Measurements from ENCODE around the gene CDK14.

The CDK14 gene

GRCh38 chr7:91098566-91098965 is 502.4 kb downstream of the CDK14 start:
- no peaks in the 10 kb centered on the region for H3K27me3 ChIP-seq (ENCODE audit: insufficient read depth, low read length)
- peaks cover 14% of the 10 kb centered on the region for H3K4me1 ChIP-seq (ENCODE audit: insufficient read depth, low read length)
- H2AFZ ChIP-seq (ENCODE audit: low read depth, low read length), result no peak overlapping the region
- H3K36me3 ChIP-seq (ENCODE audit: insufficient read depth, low read length), result no peaks in the 10 kb centered on the region
- no peak overlapping the region for H3K4me3 ChIP-seq (ENCODE audit: low read length)
- peaks cover 4% of the 10 kb centered on the region for H3K9me3 ChIP-seq (ENCODE audit: low read length)

- no peak overlapping the region for H3K4me3 ChIP-seq (ENCODE audit: low read length)
- peaks cover 14% of the 10 kb centered on the region for H3K4me1 ChIP-seq (ENCODE audit: insufficient read depth, low read length)
- H3K27me3 ChIP-seq (ENCODE audit: insufficient read depth, low read length), result no peaks in the 10 kb centered on the region
- H3K9me3 ChIP-seq (ENCODE audit: low read length), result peaks cover 2% of the 10 kb centered on the region
- H3K36me3 ChIP-seq (ENCODE audit: insufficient read depth, low read length), result no peaks in the 10 kb centered on the region
- no peak overlapping the region for H2AFZ ChIP-seq (ENCODE audit: low read depth, low read length)
Observed at GRCh38 chr7:91103363-91103762, 507.2 kb downstream of the CDK14 start.

GRCh38 chr7:91107460-91107859 is 511.3 kb downstream of the CDK14 start:
- no peaks in the 10 kb centered on the region for H3K27me3 ChIP-seq (ENCODE audit: insufficient read depth, low read length)
- H3K9me3 ChIP-seq (ENCODE audit: low read length), result peaks cover 2% of the 10 kb centered on the region
- H2AFZ ChIP-seq (ENCODE audit: low read depth, low read length), result no peak overlapping the region

GRCh38 chr7:91109200-91109599 is 513.1 kb downstream of the CDK14 start:
- Histone ChIP-seq H3K27me3 (ENCODE audit: insufficient read depth, low read length) (no peaks in the 10 kb centered on the region), H3K36me3 (ENCODE audit: insufficient read depth, low read length) (peaks cover 7% of the 10 kb centered on the region), H2AFZ (ENCODE audit: low read depth, low read length) (no peak overlapping the region), H3K9me3 (ENCODE audit: low read length) (no peaks in the 10 kb centered on the region), H3K4me3 (ENCODE audit: low read length) (no peak overlapping the region), H3K4me1 (ENCODE audit: insufficient read depth, low read length) (peaks cover 9% of the 10 kb centered on the region)

More at GRCh38 chr7:91107460-91107859, 511.3 kb downstream of the CDK14 start:
- Histone ChIP-seq H3K4me3 (ENCODE audit: low read length) (no peak overlapping the region), H3K36me3 (ENCODE audit: insufficient read depth, low read length) (peaks cover 1% of the 10 kb centered on the region), H3K4me1 (ENCODE audit: insufficient read depth, low read length) (peaks cover under 1% of the 10 kb centered on the region)

- H3K4me3 ChIP-seq (ENCODE audit: low read length), result no peak overlapping the region
- no peak overlapping the region for H2AFZ ChIP-seq (ENCODE audit: low read depth, low read length)
- H3K9me3 ChIP-seq (ENCODE audit: low read length), result no peaks in the 10 kb centered on the region
- peaks cover 12% of the 10 kb centered on the region for H3K36me3 ChIP-seq (ENCODE audit: insufficient read depth, low read length)
- H3K4me1 ChIP-seq (ENCODE audit: insufficient read depth, low read length), result peaks cover 9% of the 10 kb centered on the region
- H3K27me3 ChIP-seq (ENCODE audit: insufficient read depth, low read length), result no peaks in the 10 kb centered on the region
Observed at GRCh38 chr7:91112902-91113341, 516.8 kb downstream of the CDK14 start.

- Histone ChIP-seq H3K4me3 (ENCODE audit: low read length) (no peak overlapping the region), H3K36me3 (ENCODE audit: insufficient read depth, low read length) (peaks cover 12% of the 10 kb centered on the region), H3K4me1 (ENCODE audit: insufficient read depth, low read length) (peaks cover 10% of the 10 kb centered on the region), H3K9me3 (ENCODE audit: low read length) (no peaks in the 10 kb centered on the region), H2AFZ (ENCODE audit: low read depth, low read length) (no peak overlapping the region), H3K27me3 (ENCODE audit: insufficient read depth, low read length) (no peaks in the 10 kb centered on the region)
Observed at GRCh38 chr7:91114232-91114631, 518.1 kb downstream of the CDK14 start.

- no peaks in the 10 kb centered on the region for H3K36me3 ChIP-seq (ENCODE audit: insufficient read depth, low read length)
- peaks cover 69% of the 10 kb centered on the region for H3K4me1 ChIP-seq (ENCODE audit: insufficient read depth, low read length)
- no peak overlapping the region for H3K4me3 ChIP-seq (ENCODE audit: low read length)
- peaks cover 3% of the 10 kb centered on the region for H3K9me3 ChIP-seq (ENCODE audit: low read length)
- no peak overlapping the region for H2AFZ ChIP-seq (ENCODE audit: low read depth, low read length)
- no peaks in the 10 kb centered on the region for H3K27me3 ChIP-seq (ENCODE audit: insufficient read depth, low read length)
Observed at GRCh38 chr7:91126762-91127161, 530.6 kb downstream of the CDK14 start.

GRCh38 chr7:91127325-91127724 is 531.2 kb downstream of the CDK14 start:
- peak overlapping the region; percentile 37 for H3K4me3 ChIP-seq (ENCODE audit: low read length)
- peaks cover 3% of the 10 kb centered on the region for H3K9me3 ChIP-seq (ENCODE audit: low read length)

GRCh38 chr7:91127959-91128358 is 531.8 kb downstream of the CDK14 start:
- peak overlapping the region; percentile 37 for H3K4me3 ChIP-seq (ENCODE audit: low read length)
- H3K9me3 ChIP-seq (ENCODE audit: low read length), result peaks cover 3% of the 10 kb centered on the region
- no peak overlapping the region for H2AFZ ChIP-seq (ENCODE audit: low read depth, low read length)
- no peaks in the 10 kb centered on the region for H3K36me3 ChIP-seq (ENCODE audit: insufficient read depth, low read length)
- no peaks in the 10 kb centered on the region for H3K27me3 ChIP-seq (ENCODE audit: insufficient read depth, low read length)
- peaks cover 57% of the 10 kb centered on the region for H3K4me1 ChIP-seq (ENCODE audit: insufficient read depth, low read length)

More at GRCh38 chr7:91127325-91127724, 531.2 kb downstream of the CDK14 start:
- no peak overlapping the region for H2AFZ ChIP-seq (ENCODE audit: low read depth, low read length)
- H3K36me3 ChIP-seq (ENCODE audit: insufficient read depth, low read length), result no peaks in the 10 kb centered on the region
- peaks cover 63% of the 10 kb centered on the region for H3K4me1 ChIP-seq (ENCODE audit: insufficient read depth, low read length)
- no peaks in the 10 kb centered on the region for H3K27me3 ChIP-seq (ENCODE audit: insufficient read depth, low read length)

- Histone ChIP-seq H3K4me1 (ENCODE audit: insufficient read depth, low read length) (peaks cover 56% of the 10 kb centered on the region), H3K27me3 (ENCODE audit: insufficient read depth, low read length) (no peaks in the 10 kb centered on the region), H3K4me3 (ENCODE audit: low read length) (peak overlapping the region; percentile 37), H3K36me3 (ENCODE audit: insufficient read depth, low read length) (no peaks in the 10 kb centered on the region), H3K9me3 (ENCODE audit: low read length) (no peaks in the 10 kb centered on the region), H2AFZ (ENCODE audit: low read depth, low read length) (no peak overlapping the region)
Observed at GRCh38 chr7:91128683-91129348, 532.7 kb downstream of the CDK14 start.

GRCh38 chr7:91135300-91135699 is 539.2 kb downstream of the CDK14 start:
- H3K4me3 ChIP-seq (ENCODE audit: low read length), result no peak overlapping the region
- H3K4me1 ChIP-seq (ENCODE audit: insufficient read depth, low read length), result peaks cover 37% of the 10 kb centered on the region
- H3K9me3 ChIP-seq (ENCODE audit: low read length), result no peaks in the 10 kb centered on the region
- H2AFZ ChIP-seq (ENCODE audit: low read depth, low read length), result no peak overlapping the region
- no peaks in the 10 kb centered on the region for H3K36me3 ChIP-seq (ENCODE audit: insufficient read depth, low read length)
- H3K27me3 ChIP-seq (ENCODE audit: insufficient read depth, low read length), result no peaks in the 10 kb centered on the region

- no peaks in the 10 kb centered on the region for H3K9me3 ChIP-seq (ENCODE audit: low read length)
- no peaks in the 10 kb centered on the region for H3K27me3 ChIP-seq (ENCODE audit: insufficient read depth, low read length)
- no peaks in the 10 kb centered on the region for H3K36me3 ChIP-seq (ENCODE audit: insufficient read depth, low read length)
- peaks cover 39% of the 10 kb centered on the region for H3K4me1 ChIP-seq (ENCODE audit: insufficient read depth, low read length)
- H2AFZ ChIP-seq (ENCODE audit: low read depth, low read length), result no peak overlapping the region
- no peak overlapping the region for H3K4me3 ChIP-seq (ENCODE audit: low read length)
Observed at GRCh38 chr7:91135703-91136430, 539.7 kb downstream of the CDK14 start.

- H3K4me1 ChIP-seq (ENCODE audit: insufficient read depth, low read length), result peaks cover 43% of the 10 kb centered on the region
- H3K36me3 ChIP-seq (ENCODE audit: insufficient read depth, low read length), result no peaks in the 10 kb centered on the region
- no peaks in the 10 kb centered on the region for H3K27me3 ChIP-seq (ENCODE audit: insufficient read depth, low read length)
- H2AFZ ChIP-seq (ENCODE audit: low read depth, low read length), result no peak overlapping the region
- no peaks in the 10 kb centered on the region for H3K9me3 ChIP-seq (ENCODE audit: low read length)
- H3K4me3 ChIP-seq (ENCODE audit: low read length), result no peak overlapping the region
Observed at GRCh38 chr7:91137153-91137787, 541.1 kb downstream of the CDK14 start.

All from neuron (in vitro differentiated cells).